HepG2 (cell line): ENCODE measurements around the gene COQ8B. TPM values are rescaled to one million over a fixed set of nuclear protein-coding genes. Genes with fewer than 3 reads are reported as not detected.

ENCODE experiments used
- FOXA3 ChIP-seq: IDR thresholded peaks from 2 replicates; pipeline ENCODE4 v1.6.1; 2016; ENCODE audit warnings: missing genetic modification reagents, missing compliant biosample characterization
- SRSF4 ChIP-seq: fragments of 200-400 bp; formaldehyde crosslinking; IDR thresholded peaks from one replicate; pipeline ENCODE4 v1.6.1; 2018; ENCODE audit warnings: mild to moderate bottlenecking, low read depth, low read length, moderate library complexity; ENCODE audit not compliant: poor library complexity, severe bottlenecking
- ZFYVE20 ChIP-seq: sonication (generic); formaldehyde crosslinking; IDR thresholded peaks from 2 replicates; pipeline ENCODE4 v1.8.0; 2023; ENCODE audit warnings: low read depth, mild to moderate bottlenecking, moderate library complexity, missing genetic modification reagents, borderline replicate concordance
- ZNF124 ChIP-seq: sonication (generic); formaldehyde crosslinking; IDR thresholded peaks from 2 replicates; pipeline ENCODE4 v1.4.0; 2020; ENCODE audit warnings: missing genetic modification reagents
- ZNF652 ChIP-seq: IDR thresholded peaks from 2 replicates; pipeline ENCODE4 v1.6.1; 2016; ENCODE audit warnings: low read depth, borderline replicate concordance
- ZSCAN12 ChIP-seq: sonication (generic); formaldehyde crosslinking; IDR thresholded peaks from 2 replicates; pipeline ENCODE4 v1.9.0; 2021; ENCODE audit warnings: mild to moderate bottlenecking, missing genetic modification reagents
- polyA plus RNA-seq, 8 experiments: library from polyadenylated mRNA; depleted of rRNA in 3 of 8; stranded (reverse) in 7 of 8; unstranded in 1 of 8; fragments of >200 nt; fragmentation: Illumina TruSeq in 4 of 8; extraction: Trizol in 4 of 8; gene quantifications; 2 replicates each; pipeline versions ENCODE4 v1.2.1 to v1.2.3, GENCODE V29; 2011 to 2016; ENCODE audit warnings: low read depth in 4 of 8, missing spikeins in 1 of 8, mixed read lengths in 1 of 8; ENCODE audit not compliant: insufficient read depth in 1 of 8
- total RNA-seq, 5 experiments: library from RNA; depleted of rRNA; stranded (reverse); fragments of >200 nt; fragmentation: Illumina TruSeq; extraction: Trizol; gene quantifications; 2 replicates each; pipeline ENCODE4 v1.2.3, GENCODE V29; 2016; ENCODE audit warnings: low read depth in 1 of 5
- TF ChIP-seq, protein P1 (sequence below): sonication (generic); formaldehyde crosslinking; IDR thresholded peaks from 2 replicates; pipeline ENCODE4 v1.4.0; 2020; ENCODE audit warnings: mild to moderate bottlenecking, missing genetic modification reagents
- TF ChIP-seq, protein P2 (sequence below): sonication (generic); formaldehyde crosslinking; IDR thresholded peaks from 2 replicates; pipeline ENCODE4 v1.8.0; 2022; ENCODE audit warnings: mild to moderate bottlenecking, missing genetic modification reagents, borderline replicate concordance
- TF ChIP-seq, protein P3 (sequence below): sonication (generic); formaldehyde crosslinking; conservative IDR thresholded peaks from 2 replicates; pipeline ENCODE4 v1.4.0; 2020; ENCODE audit warnings: mild to moderate bottlenecking, missing genetic modification reagents, moderate library complexity
- TF ChIP-seq, protein P4 (sequence below), 2 experiments: fragments of 450-650 bp in 1 of 2; sonication (generic) in 1 of 2; formaldehyde crosslinking in 1 of 2; IDR thresholded peaks; 2 replicates each; pipeline versions ENCODE4 v1.6.1 to v1.8.0; 2016 to 2022; ENCODE audit warnings: antibody characterized with exemption in 1 of 2, mild to moderate bottlenecking in 1 of 2, missing genetic modification reagents in 1 of 2

COQ8B gene
- total and polyA plus RNA-seq, 2 of the 13 experiments (the other 11 are each of a cell fraction or from before 2014, with no cell fraction given), result 12.3 to 17.2 TPM

DNA sequence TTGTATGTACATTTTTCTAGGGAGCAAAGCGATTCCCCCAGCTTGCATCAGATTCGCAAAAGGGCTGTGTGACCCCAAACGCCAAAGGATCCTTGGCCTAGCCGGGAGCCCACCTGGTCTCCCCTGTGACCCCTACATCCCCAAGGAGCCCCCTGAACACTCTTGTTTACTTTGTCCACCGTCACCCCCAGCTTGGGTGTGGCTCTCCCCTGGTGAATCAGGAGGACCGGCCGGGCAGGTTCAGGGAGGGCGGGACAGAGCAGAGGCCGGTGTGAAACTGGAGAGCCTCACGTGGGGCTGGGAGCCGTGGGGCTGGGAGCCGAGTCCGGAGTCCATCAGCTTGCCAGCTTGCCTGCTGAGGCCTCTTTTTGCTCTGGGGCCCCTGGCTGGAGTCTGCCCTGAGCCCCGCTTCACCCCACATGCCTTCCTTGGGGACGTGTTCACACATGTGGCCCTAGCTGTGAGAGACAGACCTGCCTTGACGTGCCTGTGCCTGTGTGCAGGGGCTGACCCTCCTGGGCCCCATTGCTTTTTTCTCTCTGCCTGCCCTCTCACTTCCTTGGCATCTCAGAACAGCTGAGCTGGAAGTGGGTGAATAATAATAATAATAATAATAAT is 2.2 kb upstream of the COQ8B start (continued):
- TF ChIP-seq, protein P1, sequence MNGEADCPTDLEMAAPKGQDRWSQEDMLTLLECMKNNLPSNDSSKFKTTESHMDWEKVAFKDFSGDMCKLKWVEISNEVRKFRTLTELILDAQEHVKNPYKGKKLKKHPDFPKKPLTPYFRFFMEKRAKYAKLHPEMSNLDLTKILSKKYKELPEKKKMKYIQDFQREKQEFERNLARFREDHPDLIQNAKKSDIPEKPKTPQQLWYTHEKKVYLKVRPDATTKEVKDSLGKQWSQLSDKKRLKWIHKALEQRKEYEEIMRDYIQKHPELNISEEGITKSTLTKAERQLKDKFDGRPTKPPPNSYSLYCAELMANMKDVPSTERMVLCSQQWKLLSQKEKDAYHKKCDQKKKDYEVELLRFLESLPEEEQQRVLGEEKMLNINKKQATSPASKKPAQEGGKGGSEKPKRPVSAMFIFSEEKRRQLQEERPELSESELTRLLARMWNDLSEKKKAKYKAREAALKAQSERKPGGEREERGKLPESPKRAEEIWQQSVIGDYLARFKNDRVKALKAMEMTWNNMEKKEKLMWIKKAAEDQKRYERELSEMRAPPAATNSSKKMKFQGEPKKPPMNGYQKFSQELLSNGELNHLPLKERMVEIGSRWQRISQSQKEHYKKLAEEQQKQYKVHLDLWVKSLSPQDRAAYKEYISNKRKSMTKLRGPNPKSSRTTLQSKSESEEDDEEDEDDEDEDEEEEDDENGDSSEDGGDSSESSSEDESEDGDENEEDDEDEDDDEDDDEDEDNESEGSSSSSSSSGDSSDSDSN, result peak; percentile 87
- TF ChIP-seq ZNF124 (CRISPR knock-in tag) (peak; percentile 30; the same call in 1 of the 2 replicates), ZNF652 (CRISPR knock-in tag) (no peak; the same call in 1 of the 2 replicates), ZSCAN12 (no peak), FOXA3 (CRISPR knock-in tag) (peak; percentile 61), SRSF4 (no peak), ZFYVE20 (CRISPR knock-in tag) (no peak)
- TF ChIP-seq, protein P2, sequence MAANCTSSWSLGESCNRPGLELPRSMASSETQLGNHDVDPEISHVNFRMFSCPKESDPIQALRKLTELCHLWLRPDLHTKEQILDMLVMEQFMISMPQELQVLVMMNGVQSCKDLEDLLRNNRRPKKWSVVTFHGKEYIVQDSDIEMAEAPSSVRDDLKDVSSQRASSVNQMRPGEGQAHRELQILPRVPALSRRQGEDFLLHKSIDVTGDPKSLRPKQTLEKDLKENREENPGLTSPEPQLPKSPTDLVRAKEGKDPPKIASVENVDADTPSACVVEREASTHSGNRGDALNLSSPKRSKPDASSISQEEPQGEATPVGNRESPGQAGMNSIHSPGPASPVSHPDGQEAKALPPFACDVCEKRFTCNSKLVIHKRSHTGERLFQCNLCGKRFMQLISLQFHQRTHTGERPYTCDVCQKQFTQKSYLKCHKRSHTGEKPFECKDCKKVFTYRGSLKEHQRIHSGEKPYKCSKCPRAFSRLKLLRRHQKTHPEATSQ (CRISPR knock-in tag), result no peak
- TF ChIP-seq, protein P3, sequence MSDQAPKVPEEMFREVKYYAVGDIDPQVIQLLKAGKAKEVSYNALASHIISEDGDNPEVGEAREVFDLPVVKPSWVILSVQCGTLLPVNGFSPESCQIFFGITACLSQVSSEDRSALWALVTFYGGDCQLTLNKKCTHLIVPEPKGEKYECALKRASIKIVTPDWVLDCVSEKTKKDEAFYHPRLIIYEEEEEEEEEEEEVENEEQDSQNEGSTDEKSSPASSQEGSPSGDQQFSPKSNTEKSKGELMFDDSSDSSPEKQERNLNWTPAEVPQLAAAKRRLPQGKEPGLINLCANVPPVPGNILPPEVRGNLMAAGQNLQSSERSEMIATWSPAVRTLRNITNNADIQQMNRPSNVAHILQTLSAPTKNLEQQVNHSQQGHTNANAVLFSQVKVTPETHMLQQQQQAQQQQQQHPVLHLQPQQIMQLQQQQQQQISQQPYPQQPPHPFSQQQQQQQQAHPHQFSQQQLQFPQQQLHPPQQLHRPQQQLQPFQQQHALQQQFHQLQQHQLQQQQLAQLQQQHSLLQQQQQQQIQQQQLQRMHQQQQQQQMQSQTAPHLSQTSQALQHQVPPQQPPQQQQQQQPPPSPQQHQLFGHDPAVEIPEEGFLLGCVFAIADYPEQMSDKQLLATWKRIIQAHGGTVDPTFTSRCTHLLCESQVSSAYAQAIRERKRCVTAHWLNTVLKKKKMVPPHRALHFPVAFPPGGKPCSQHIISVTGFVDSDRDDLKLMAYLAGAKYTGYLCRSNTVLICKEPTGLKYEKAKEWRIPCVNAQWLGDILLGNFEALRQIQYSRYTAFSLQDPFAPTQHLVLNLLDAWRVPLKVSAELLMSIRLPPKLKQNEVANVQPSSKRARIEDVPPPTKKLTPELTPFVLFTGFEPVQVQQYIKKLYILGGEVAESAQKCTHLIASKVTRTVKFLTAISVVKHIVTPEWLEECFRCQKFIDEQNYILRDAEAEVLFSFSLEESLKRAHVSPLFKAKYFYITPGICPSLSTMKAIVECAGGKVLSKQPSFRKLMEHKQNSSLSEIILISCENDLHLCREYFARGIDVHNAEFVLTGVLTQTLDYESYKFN, result peak; percentile 94
- TF ChIP-seq, protein P4, sequence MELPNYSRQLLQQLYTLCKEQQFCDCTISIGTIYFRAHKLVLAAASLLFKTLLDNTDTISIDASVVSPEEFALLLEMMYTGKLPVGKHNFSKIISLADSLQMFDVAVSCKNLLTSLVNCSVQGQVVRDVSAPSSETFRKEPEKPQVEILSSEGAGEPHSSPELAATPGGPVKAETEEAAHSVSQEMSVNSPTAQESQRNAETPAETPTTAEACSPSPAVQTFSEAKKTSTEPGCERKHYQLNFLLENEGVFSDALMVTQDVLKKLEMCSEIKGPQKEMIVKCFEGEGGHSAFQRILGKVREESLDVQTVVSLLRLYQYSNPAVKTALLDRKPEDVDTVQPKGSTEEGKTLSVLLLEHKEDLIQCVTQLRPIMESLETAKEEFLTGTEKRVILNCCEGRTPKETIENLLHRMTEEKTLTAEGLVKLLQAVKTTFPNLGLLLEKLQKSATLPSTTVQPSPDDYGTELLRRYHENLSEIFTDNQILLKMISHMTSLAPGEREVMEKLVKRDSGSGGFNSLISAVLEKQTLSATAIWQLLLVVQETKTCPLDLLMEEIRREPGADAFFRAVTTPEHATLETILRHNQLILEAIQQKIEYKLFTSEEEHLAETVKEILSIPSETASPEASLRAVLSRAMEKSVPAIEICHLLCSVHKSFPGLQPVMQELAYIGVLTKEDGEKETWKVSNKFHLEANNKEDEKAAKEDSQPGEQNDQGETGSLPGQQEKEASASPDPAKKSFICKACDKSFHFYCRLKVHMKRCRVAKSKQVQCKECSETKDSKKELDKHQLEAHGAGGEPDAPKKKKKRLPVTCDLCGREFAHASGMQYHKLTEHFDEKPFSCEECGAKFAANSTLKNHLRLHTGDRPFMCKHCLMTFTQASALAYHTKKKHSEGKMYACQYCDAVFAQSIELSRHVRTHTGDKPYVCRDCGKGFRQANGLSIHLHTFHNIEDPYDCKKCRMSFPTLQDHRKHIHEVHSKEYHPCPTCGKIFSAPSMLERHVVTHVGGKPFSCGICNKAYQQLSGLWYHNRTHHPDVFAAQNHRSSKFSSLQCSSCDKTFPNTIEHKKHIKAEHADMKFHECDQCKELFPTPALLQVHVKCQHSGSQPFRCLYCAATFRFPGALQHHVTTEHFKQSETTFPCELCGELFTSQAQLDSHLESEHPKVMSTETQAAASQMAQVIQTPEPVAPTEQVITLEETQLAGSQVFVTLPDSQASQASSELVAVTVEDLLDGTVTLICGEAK (IDR thresholded peaks at IDR 0.05), result no peak
- TF ChIP-seq, protein P4 (CRISPR knock-in tag; IDR thresholded peaks at IDR 0.05), result 0 out of 2 replicates have a peak, but pooled peaks have one; percentile 23
